Adrenal gland (tissue), 5 donors: Measurements from ENCODE around the gene FAM53B.

Source experiments
- CTCF ChIP-seq, 6 experiments: fragments of 450-650 bp in 4 of 6; fragments of 200-600 bp in 2 of 6; sonication (generic) in 1 of 6; IDR thresholded peaks; 1 replicate in 5 of 6; 2 replicates in 1 of 6; pipeline versions ENCODE4 v1.5.1 to v1.8.0; 2016 to 2021; ENCODE audit warnings: antibody characterized with exemption in 6 of 6, mild to moderate bottlenecking in 2 of 6, moderate library complexity in 1 of 6
- POLR2A ChIP-seq, 2 donors: fragments of 450-650 bp; IDR thresholded peaks; one replicate each; pipeline ENCODE4 v1.6.1; 2017; ENCODE audit warnings: antibody characterized with exemption in 2 of 2, mild to moderate bottlenecking in 2 of 2, moderate library complexity in 1 of 2
- donor health status: DM: no; HTN: no; CAD: no.

DNA sequence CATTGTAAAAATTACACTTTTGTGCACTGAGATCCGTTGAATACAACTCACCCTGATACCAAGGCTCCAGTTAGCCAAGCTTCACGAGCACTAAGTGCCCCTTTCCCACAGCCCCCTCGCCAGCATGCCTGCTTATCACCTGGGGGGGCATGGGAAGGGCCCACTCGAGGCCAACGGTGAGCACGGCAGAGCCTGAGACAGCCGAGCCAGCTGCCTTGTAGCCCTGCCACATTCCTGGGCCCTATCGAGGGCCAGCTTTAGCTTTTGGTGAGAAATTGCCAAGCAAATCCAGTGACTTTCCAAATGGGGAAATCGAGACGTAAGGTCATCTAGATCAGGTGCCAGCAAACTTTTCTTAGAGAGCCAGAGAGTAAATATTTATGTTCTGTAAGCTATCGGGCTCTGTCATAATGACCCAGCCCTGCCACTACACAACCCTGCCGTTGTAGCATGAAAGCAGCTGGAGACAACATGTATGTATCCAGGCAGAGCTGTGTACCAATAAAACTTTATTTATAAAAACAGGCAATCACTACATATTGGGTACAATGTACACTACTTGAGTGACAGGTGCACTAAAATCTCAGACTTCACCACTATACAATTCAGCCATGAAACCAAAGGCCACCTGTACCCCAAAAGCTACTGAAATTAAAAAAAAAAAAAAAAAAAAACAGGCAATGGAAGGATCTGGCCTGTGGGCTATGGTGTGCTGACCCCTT lies 83.6 kb downstream of the FAM53B start:
- TF ChIP-seq CTCF (IDR thresholded peaks at IDR 0.05) (no peak), POLR2A (IDR thresholded peaks at IDR 0.05) (no peak)
